GM18870 (cell line): ENCODE results near the gene TPGS1.
A peak's percentile ranks its signal among the peaks of the same experiment; 100 is the strongest.

Source experiments
- ATAC-seq: cut with Tn5 transposase; IDR thresholded peaks from one replicate; pipeline ENCODE4 v1.9.1; 2021; ENCODE audit warnings: moderate library complexity; ENCODE audit not compliant: unreplicated experiment

The TPGS1 gene

GRCh38 chr19:513368-514165 lies 6.3 kb downstream of the TPGS1 start:
- no peak for ATAC-seq

- no peak for ATAC-seq
These were observed 6.9 kb downstream of the TPGS1 start for GRCh38 chr19:514166-514663.

GRCh38 chr19:517721-518597 lies 10.7 kb downstream of the TPGS1 start:
- ATAC-seq = no peak

- ATAC-seq = no peak
These were observed 11.4 kb downstream of the TPGS1 start for GRCh38 chr19:518598-519231.

GRCh38 chr19:519449-519865 lies 12.2 kb downstream of the TPGS1 start:
- no peak for ATAC-seq

GRCh38 chr19:522726-523125 lies 15.4 kb downstream of the TPGS1 start:
- no peak for ATAC-seq

- no peak for ATAC-seq
These were observed 16.9 kb downstream of the TPGS1 start for GRCh38 chr19:524062-524674.

- no peak for ATAC-seq
These were observed 17.7 kb downstream of the TPGS1 start for GRCh38 chr19:525029-525428.

GRCh38 chr19:525857-526419 lies 18.6 kb downstream of the TPGS1 start:
- ATAC-seq = no peak

- no peak for ATAC-seq
These were observed 23.1 kb downstream of the TPGS1 start for GRCh38 chr19:530134-531008.

- peak; percentile 40 for ATAC-seq
These were observed 23.9 kb downstream of the TPGS1 start for GRCh38 chr19:531009-531752.

- ATAC-seq = peak; percentile 9
These were observed 24.7 kb downstream of the TPGS1 start, which contains the start of gene CDC34 for GRCh38 chr19:531753-532560. CDC34 (plus strand) TSS chr19:531760; CDS start chr19:531932, 172 bp downstream.

- no peak for ATAC-seq
These were observed 25.5 kb downstream of the TPGS1 start for GRCh38 chr19:532561-533363.

- no peak for ATAC-seq
These were observed 26.2 kb downstream of the TPGS1 start for GRCh38 chr19:533364-534058.

- ATAC-seq = no peak
These were observed 26.8 kb downstream of the TPGS1 start for GRCh38 chr19:534088-534487.

GRCh38 chr19:535017-535835 lies 27.9 kb downstream of the TPGS1 start:
- ATAC-seq = no peak
